Activated B cell treated with CpG ODN at 0.5 μM for 24 hours (primary cell): ENCODE measurements around the gene ZNF24. TPM values are rescaled to one million over a fixed set of nuclear protein-coding genes. Genes with fewer than 3 reads are reported as not detected.
A peak's percentile ranks its signal among the peaks of the same experiment; 100 is the strongest.

Experiments
- ATAC-seq: fragments of 200-7000 bp; cut with Tn5 transposase; one replicate; pipeline ENCODE4 v1.10.0; 2021; ENCODE audit warnings: low read depth, mild to moderate bottlenecking, moderate library complexity
- CTCF ChIA-PET: fragments of 350-600 bp; sonication (Branson Sonifier 250); formaldehyde crosslinking; loops from one replicate; lab custom pipeline; 2021; ENCODE audit warnings: antibody characterized with exemption; lab: Charles Lee
- POLR2A ChIA-PET: fragments of 350-600 bp; sonication (Branson Sonifier 250); formaldehyde crosslinking; loops from one replicate; lab custom pipeline; 2021; ENCODE audit warnings: antibody characterized with exemption; lab: Charles Lee
- DNase-seq: peaks from one replicate; pipeline ENCODE4 v3.0.0; 2022
- H3K27ac Mint-ChIP-seq: one replicate; pipeline ENCODE4 v1.8.0; 2020; ENCODE audit warnings: mixed read lengths
- H3K27me3 Mint-ChIP-seq: one replicate; pipeline ENCODE4 v1.8.0; 2021; ENCODE audit warnings: mixed read lengths
- H3K36me3 Mint-ChIP-seq: one replicate; pipeline ENCODE4 v1.8.0; 2021; ENCODE audit warnings: low read depth, mixed read lengths
- H3K4me1 Mint-ChIP-seq: one replicate; pipeline ENCODE4 v1.8.0; 2021; ENCODE audit warnings: mixed read lengths
- H3K4me3 Mint-ChIP-seq: one replicate; pipeline ENCODE4 v1.8.0; 2020; ENCODE audit warnings: mild to moderate bottlenecking, mixed read lengths
- H3K9me3 Mint-ChIP-seq: one replicate; pipeline ENCODE4 v1.8.0; 2020; ENCODE audit warnings: mixed read lengths
- CTCF ChIP-seq: fragments of 200-600 bp; IDR thresholded peaks from one replicate; pipeline ENCODE4 v1.8.0; 2022; ENCODE audit warnings: antibody characterized with exemption, mild to moderate bottlenecking
- intact Hi-C: fragments of 100-400 bp; cut with micrococcal nuclease; formaldehyde crosslinking; loops from one replicate; pipeline ENCODE4 v1.15.1; 2024
- total RNA-seq: library from RNA; stranded (reverse); gene quantifications from 2 replicates; pipeline ENCODE4 v1.2.3, GENCODE V29; 2022

Gene ZNF24
- total RNA-seq, 1 donor from 2014 or later: 72.5 TPM

GRCh38 chr18:35290094-35290735, 54.0 kb downstream of the ZNF24 start, which contains the start of gene ZSCAN30:
TSS of gene ZSCAN30 (minus strand) at chr18:35290229. CDS start at chr18:35264352, 25,877 bp downstream.
- intact Hi-C loops: loop anchor here (1.0 to 5.0 kb wide), 8 partner anchors 23 to 682 kb away; partner anchors contain the start of genes INO80C, RMP24 and ZNF24
- Mint-ChIP-seq H3K27ac (peak within 1 kb of the TSS; percentile 99), H3K27me3 (peaks cover 2% of the 10 kb centered on the region), H3K36me3 (peaks cover 36% of the 10 kb centered on the region), H3K9me3 (peaks cover 4% of the 10 kb centered on the region), H3K4me3 (peak within 1 kb of the TSS; percentile 100), H3K4me1 (peaks cover 51% of the 10 kb centered on the region)
- peak; percentile 97 for ATAC-seq
- POLR2A ChIA-PET: interaction anchor here (0.6 to 4.0 kb wide), 17 partner anchors 9 to 857 kb away, joined by 3 to 94 read pairs (median 5); partner anchors contain the start of genes ELP2, GALNT1, INO80C and MAPRE2
- DNase-seq: peak; percentile 92
- no peak for TF ChIP-seq CTCF
- CTCF ChIA-PET: interaction anchor here (0.9 to 1.9 kb wide), 4 partner anchors 50 to 65 kb away, joined by 3 to 9 read pairs (median 5); partner anchors contain the start of gene ZNF397

- Mint-ChIP-seq H3K27me3 (peaks cover 2% of the 10 kb centered on the region), H3K4me3 (peak overlapping the region; percentile 100), H3K36me3 (peaks cover 31% of the 10 kb centered on the region), H3K27ac (peak overlapping the region; percentile 99), H3K4me1 (peaks cover 51% of the 10 kb centered on the region), H3K9me3 (peaks cover 4% of the 10 kb centered on the region)
- ATAC-seq (peak; percentile 32), DNase-seq (no peak)
- ChIA-PET POLR2A (interaction anchor here (0.7 to 4.0 kb wide), 15 partner anchors 9 to 839 kb away, joined by 3 to 94 read pairs (median 5); partner anchors contain the start of genes ELP2, GALNT1, INO80C and MAPRE2), CTCF (interaction anchor here (0.9 to 1.9 kb wide), 4 partner anchors 49 to 66 kb away, joined by 3 to 9 read pairs (median 5); partner anchors contain the start of gene ZNF397)
- TF ChIP-seq CTCF: no peak
- intact Hi-C loops: loop anchor here (1.0 to 5.0 kb wide), 8 partner anchors 22 to 683 kb away; partner anchors contain the start of genes INO80C, RMP24 and ZNF24
Observed at GRCh38 chr18:35289727-35290093, 54.5 kb downstream of the ZNF24 start.

- intact Hi-C loops: no loop called here
- peaks cover 51% of the 10 kb centered on the region for H3K4me1 Mint-ChIP-seq
- DNase-seq: no peak
Observed at GRCh38 chr18:35289293-35289692, 54.9 kb downstream of the ZNF24 start.

GRCh38 chr18:35284841-35285240, 59.4 kb downstream of the ZNF24 start:
- DNase-seq: no peak
- Mint-ChIP-seq H3K27ac (no peak overlapping the region), H3K9me3 (peaks cover 4% of the 10 kb centered on the region), H3K36me3 (peaks cover 29% of the 10 kb centered on the region), H3K4me3 (no peak overlapping the region), H3K4me1 (peaks cover 21% of the 10 kb centered on the region), H3K27me3 (no peaks in the 10 kb centered on the region)
- intact Hi-C loops: no loop called here
- no peak for ATAC-seq
- POLR2A ChIA-PET: no interaction called here
- TF ChIP-seq CTCF: no peak
- CTCF ChIA-PET: no interaction called here

More at GRCh38 chr18:35289293-35289692, 54.9 kb downstream of the ZNF24 start:
- ChIA-PET POLR2A (interaction anchor here (0.8 to 4.0 kb wide), 12 partner anchors 8 to 683 kb away, joined by 3 to 94 read pairs (median 5); partner anchors contain the start of genes GALNT1, INO80C, MAPRE2 and RMP24), CTCF (interaction anchor here (1.1 to 1.9 kb wide), 3 partner anchors 58 to 282 kb away, joined by 3 to 9 read pairs (median 6); no protein-coding TSS in a partner anchor)
- TF ChIP-seq CTCF: no peak
- H3K27ac Mint-ChIP-seq: peak overlapping the region; percentile 99
- H3K4me3 Mint-ChIP-seq: peak overlapping the region; percentile 100
- H3K9me3 Mint-ChIP-seq: peaks cover 4% of the 10 kb centered on the region
- peaks cover 2% of the 10 kb centered on the region for H3K27me3 Mint-ChIP-seq
- peaks cover 27% of the 10 kb centered on the region for H3K36me3 Mint-ChIP-seq
- ATAC-seq: no peak
